GM23248 (cell line): ENCODE data around the gene MTNR1A. TPM values are rescaled to one million over a fixed set of nuclear protein-coding genes. Genes with fewer than 3 reads are reported as not detected.

Experiments
- DNase-seq: peaks from one replicate; pipeline ENCODE4 v3.0.0-alpha.2; 2015
- H2AFZ ChIP-seq: fragments of 200-600 bp; sonication (generic); 2 replicates; pipeline ENCODE4 v1.6.1; 2016; ENCODE audit warnings: antibody characterized with exemption
- H3F3A ChIP-seq: fragments of 200-600 bp; sonication (generic); 2 replicates; pipeline ENCODE4 v1.6.1; 2016; ENCODE audit warnings: mild to moderate bottlenecking, antibody characterized with exemption, mixed run types; ENCODE audit not compliant: insufficient read depth
- H3K27ac ChIP-seq: fragments of 200-600 bp; sonication (generic); 2 replicates; pipeline ENCODE4 v1.5.1; 2016; ENCODE audit warnings: mild to moderate bottlenecking
- H3K27me3 ChIP-seq: fragments of 200-600 bp; sonication (generic); replicated peaks from 2 replicates; pipeline ENCODE4 v1.6.1; 2016; ENCODE audit warnings: mild to moderate bottlenecking; ENCODE audit not compliant: insufficient read depth
- H3K36me3 ChIP-seq: fragments of 200-600 bp; sonication (generic); 2 replicates; pipeline ENCODE4 v1.6.1; 2016; ENCODE audit warnings: low read depth, mild to moderate bottlenecking
- H3K4me1 ChIP-seq: fragments of 200-600 bp; sonication (generic); 2 replicates; pipeline ENCODE4 v1.6.1; 2016; ENCODE audit warnings: mild to moderate bottlenecking; ENCODE audit not compliant: insufficient read depth
- H3K4me2 ChIP-seq: fragments of 200-600 bp; sonication (generic); one replicate; pipeline ENCODE4 v1.6.1; 2016; ENCODE audit warnings: mild to moderate bottlenecking; ENCODE audit not compliant: unreplicated experiment
- H3K4me3 ChIP-seq: fragments of 200-600 bp; sonication (generic); 2 replicates; pipeline ENCODE4 v1.5.1; 2016; ENCODE audit warnings: mild to moderate bottlenecking
- H3K79me2 ChIP-seq: fragments of 200-600 bp; sonication (generic); 2 replicates; pipeline ENCODE4 v1.6.1; 2016; ENCODE audit warnings: mild to moderate bottlenecking; ENCODE audit not compliant: insufficient read depth
- H3K9ac ChIP-seq: fragments of 200-600 bp; sonication (generic); 2 replicates; pipeline ENCODE4 v1.6.1; 2016; ENCODE audit warnings: mild to moderate bottlenecking
- H3K9me2 ChIP-seq: fragments of 200-600 bp; sonication (generic); 2 replicates; pipeline ENCODE4 v1.6.1; 2016; ENCODE audit warnings: mixed run types, mild to moderate bottlenecking, moderate library complexity; ENCODE audit not compliant: insufficient read depth
- H3K9me3 ChIP-seq: fragments of 200-600 bp; sonication (generic); one replicate; pipeline ENCODE4 v1.6.1; 2017; ENCODE audit warnings: low read depth
- H4K20me1 ChIP-seq: fragments of 200-600 bp; sonication (generic); 2 replicates; pipeline ENCODE4 v1.6.0; 2016; ENCODE audit not compliant: insufficient read depth
- EZH2 ChIP-seq: fragments of 200-600 bp; sonication (generic); IDR thresholded peaks from 2 replicates; pipeline ENCODE4 v1.6.1; 2018; ENCODE audit warnings: antibody characterized with exemption, mild to moderate bottlenecking; ENCODE audit not compliant: insufficient read depth, poor library complexity, severe bottlenecking
- EZH2phosphoT487 ChIP-seq: fragments of 200-600 bp; sonication (generic); IDR thresholded peaks from 2 replicates; pipeline ENCODE4 v1.6.1; 2018; ENCODE audit warnings: antibody characterized with exemption, moderate library complexity, mild to moderate bottlenecking, low read depth; ENCODE audit not compliant: insufficient read depth
- WGBS, 2 experiments: methylation state at CpG; one replicate each; pipeline ENCODE4 v1.1.6; 2015 to 2017; ENCODE audit warnings: low lambda C conversion rate in 2 of 2, low coverage in 1 of 2; ENCODE audit errors: missing lambda C conversion rate in 2 of 2; 5-methylcytosine and 5-hydroxymethylcytosine counted together
- in situ Hi-C: fragments of 300-500 bp; cut with MboI; formaldehyde crosslinking; loops from 2 replicates; pipeline ENCODE4 v1.15.0; 2020
- polyA plus RNA-seq: library from polyadenylated mRNA; unstranded; fragments of >200 nt; fragmentation: Nextera tagmentation; extraction: Ambion mirVana; gene quantifications from 2 replicates; pipeline ENCODE4 v1.2.1, GENCODE V29; 2016
- total RNA-seq: library from RNA; depleted of rRNA; stranded (reverse); fragments of >200 nt; shearing (Covaris generic); gene quantifications from 2 replicates; pipeline ENCODE4 v1.2.3, GENCODE V29; 2014

The MTNR1A gene
- total and polyA plus RNA-seq, 2 experiments from 2014 or later, result not detected

DNA sequence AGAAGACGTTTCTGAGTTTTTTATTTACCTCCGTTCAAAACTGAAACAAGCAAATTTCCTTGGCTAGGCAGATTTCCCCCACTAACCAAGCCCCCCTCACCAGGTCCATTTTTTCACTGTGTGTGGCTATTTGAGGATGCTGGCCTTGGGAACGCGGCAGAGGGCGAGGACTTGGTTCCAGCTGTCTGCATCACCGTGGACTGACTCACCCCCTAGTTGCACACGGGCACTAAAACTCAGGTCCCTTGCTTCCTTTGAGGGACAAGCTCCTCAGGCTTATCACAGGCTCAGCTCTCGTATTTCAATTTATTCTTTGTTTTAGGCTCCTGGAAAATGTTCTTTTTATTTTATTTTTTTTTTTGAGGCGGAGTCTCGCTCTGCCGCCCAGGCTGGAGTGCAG lies 8.4 kb upstream of the MTNR1A start:
- no peak overlapping the region for H3K27ac ChIP-seq
- no peak overlapping the region for H3K9ac ChIP-seq
- no peaks in the 10 kb centered on the region for H4K20me1 ChIP-seq
- no peak for TF ChIP-seq EZH2phosphoT487
- TF ChIP-seq EZH2, result no peak
- H3K4me3 ChIP-seq, result no peak overlapping the region
- no peak overlapping the region for H3K4me2 ChIP-seq
- peaks cover 6% of the 10 kb centered on the region; the same call in 1 of the 2 replicates for H3K27me3 ChIP-seq
- no peaks in the 10 kb centered on the region for H3K9me2 ChIP-seq
- no peaks in the 10 kb centered on the region for H3F3A ChIP-seq
- 67 to 68% methylated on average over 11 of the region's 11 CpGs for WGBS, 2 experiments
- in situ Hi-C loops, result no loop called here
- H3K9me3 ChIP-seq, result no peaks in the 10 kb centered on the region
- H3K4me1 ChIP-seq, result no peaks in the 10 kb centered on the region
- no peaks in the 10 kb centered on the region for H3K79me2 ChIP-seq
- H2AFZ ChIP-seq, result no peak overlapping the region
- DNase-seq, result no peak
- no peaks in the 10 kb centered on the region for H3K36me3 ChIP-seq

GRCh38 chr4:186561748-186562147 lies 6.4 kb upstream of the MTNR1A start:
- TF ChIP-seq EZH2 (no peak), EZH2phosphoT487 (no peak)
- Histone ChIP-seq H3K9me2 (no peaks in the 10 kb centered on the region), H2AFZ (no peak overlapping the region), H3K27ac (no peak overlapping the region), H3K27me3 (peaks cover 10% of the 10 kb centered on the region; the same call in 1 of the 2 replicates), H3K4me1 (peaks cover 9% of the 10 kb centered on the region), H3K9me3 (no peaks in the 10 kb centered on the region), H3K4me2 (no peak overlapping the region), H4K20me1 (no peaks in the 10 kb centered on the region), H3K36me3 (no peaks in the 10 kb centered on the region), H3K9ac (no peak overlapping the region), H3F3A (no peaks in the 10 kb centered on the region), H3K79me2 (no peaks in the 10 kb centered on the region), H3K4me3 (no peak overlapping the region)
- DNase-seq, result no peak
- in situ Hi-C loops, result no loop called here
- WGBS, 2 experiments, result 16 to 22% methylated on average over 1 of the region's 1 CpG

- no peak overlapping the region for H3K9ac ChIP-seq
- TF ChIP-seq EZH2phosphoT487 (no peak), EZH2 (no peak)
- no peak overlapping the region for H3K4me3 ChIP-seq
- H3K4me2 ChIP-seq, result no peak overlapping the region
- peaks cover 9% of the 10 kb centered on the region for H3K4me1 ChIP-seq
- no peak overlapping the region for H2AFZ ChIP-seq
- H3K9me2 ChIP-seq, result no peaks in the 10 kb centered on the region
- H3K79me2 ChIP-seq, result no peaks in the 10 kb centered on the region
- no peak overlapping the region for H3K27ac ChIP-seq
- H3K27me3 ChIP-seq, result peaks cover 17% of the 10 kb centered on the region
- in situ Hi-C loops, result no loop called here
- 59% methylated on average over 3 of the region's 3 CpGs for WGBS, 2 experiments
- DNase-seq, result no peak
- H3K36me3 ChIP-seq, result no peaks in the 10 kb centered on the region
- H3F3A ChIP-seq, result no peaks in the 10 kb centered on the region
- no peaks in the 10 kb centered on the region for H3K9me3 ChIP-seq
- no peaks in the 10 kb centered on the region for H4K20me1 ChIP-seq
Measured at GRCh38 chr4:186560647-186561046, 5.3 kb upstream of the MTNR1A start.

DNA sequence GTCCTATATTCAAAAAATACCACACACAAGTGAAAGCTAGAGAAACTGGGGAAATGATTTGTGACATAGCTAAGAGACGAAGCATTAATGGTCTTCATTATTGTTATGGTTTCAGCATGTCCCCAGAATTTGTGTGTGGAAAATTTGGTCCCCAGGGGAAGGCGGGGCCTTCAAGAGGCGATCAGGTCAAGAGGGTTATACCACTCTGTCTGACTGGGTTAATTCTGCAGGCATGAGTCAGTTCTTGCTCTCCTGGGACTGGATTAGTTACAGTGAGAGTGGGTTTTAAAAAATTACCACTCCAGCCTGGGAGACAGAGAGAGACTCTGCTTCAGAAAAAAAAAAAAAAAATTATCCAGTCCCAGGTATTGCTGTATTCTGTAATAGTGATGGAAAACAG lies 2.1 kb upstream of the MTNR1A start:
- in situ Hi-C loops, result no loop called here
- Histone ChIP-seq H3K4me1 (peaks cover 9% of the 10 kb centered on the region), H4K20me1 (no peaks in the 10 kb centered on the region), H2AFZ (no peak overlapping the region), H3K9me2 (no peaks in the 10 kb centered on the region), H3K27me3 (peaks cover 46% of the 10 kb centered on the region), H3K9me3 (no peaks in the 10 kb centered on the region), H3K4me2 (no peak overlapping the region), H3K4me3 (no peak overlapping the region), H3K79me2 (no peaks in the 10 kb centered on the region), H3K36me3 (no peaks in the 10 kb centered on the region), H3F3A (no peaks in the 10 kb centered on the region), H3K9ac (no peak overlapping the region), H3K27ac (no peak overlapping the region)
- WGBS, 2 experiments, result 29 to 37% methylated on average over 3 of the region's 3 CpGs
- TF ChIP-seq EZH2, result no peak
- no peak for TF ChIP-seq EZH2phosphoT487
- DNase-seq, result peak; percentile 53

DNA sequence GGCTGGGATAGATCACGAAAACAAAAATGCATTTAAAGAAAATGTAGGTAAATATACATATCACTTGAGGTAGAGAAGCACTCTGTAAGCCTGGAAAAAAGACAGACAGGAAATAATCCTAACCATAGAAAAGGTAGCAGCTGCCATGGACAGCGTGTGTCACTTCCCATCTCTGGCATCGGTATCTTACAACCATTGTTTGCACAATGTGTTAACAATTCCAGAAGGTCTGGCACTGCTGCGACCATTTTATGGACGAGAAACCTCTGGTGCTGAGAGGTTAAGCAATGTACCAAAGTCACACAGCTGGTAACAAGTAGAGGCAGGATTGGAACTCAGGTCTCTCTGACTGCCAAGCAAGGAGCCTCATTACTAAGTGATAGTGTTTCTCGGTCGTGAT lies 1.7 kb upstream of the MTNR1A start:
- H3K4me1 ChIP-seq, result peaks cover 9% of the 10 kb centered on the region
- no peak overlapping the region for H3K4me3 ChIP-seq
- no peaks in the 10 kb centered on the region for H3K9me2 ChIP-seq
- TF ChIP-seq EZH2, result no peak
- TF ChIP-seq EZH2phosphoT487, result no peak
- no peaks in the 10 kb centered on the region for H4K20me1 ChIP-seq
- H3K27me3 ChIP-seq, result peaks cover 50% of the 10 kb centered on the region
- in situ Hi-C loops, result no loop called here
- no peak overlapping the region for H2AFZ ChIP-seq
- no peaks in the 10 kb centered on the region for H3K79me2 ChIP-seq
- no peak overlapping the region for H3K27ac ChIP-seq
- no peaks in the 10 kb centered on the region for H3K36me3 ChIP-seq
- no peaks in the 10 kb centered on the region for H3K9me3 ChIP-seq
- 29 to 37% methylated on average over 7 of the region's 7 CpGs for WGBS, 2 experiments
- H3K9ac ChIP-seq, result no peak overlapping the region
- H3F3A ChIP-seq, result no peaks in the 10 kb centered on the region
- H3K4me2 ChIP-seq, result no peak overlapping the region
- peak; percentile 6 for DNase-seq
